T47D (cell line): ENCODE results near the gene MIPEP.

Experiments used
- DNase-seq, 2 experiments: peaks; one replicate each; pipeline versions ENCODE4 v3.0.0 to v3.0.0-alpha.2; 2011 to 2012; ENCODE audit warnings: low read depth in 1 of 2, low spot score in 1 of 2
- JUND ChIP-seq: IDR thresholded peaks from 2 replicates; pipeline ENCODE4 v1.6.1; 2012; ENCODE audit warnings: low read depth
- in situ Hi-C: cut with HindIII; loops from 2 replicates; pipeline ENCODE4 v1.10.0; 2016; ENCODE audit warnings: low sequenced_read_pairs, low pct_unique_long_range_greater_than_20kb

MIPEP gene

DNA sequence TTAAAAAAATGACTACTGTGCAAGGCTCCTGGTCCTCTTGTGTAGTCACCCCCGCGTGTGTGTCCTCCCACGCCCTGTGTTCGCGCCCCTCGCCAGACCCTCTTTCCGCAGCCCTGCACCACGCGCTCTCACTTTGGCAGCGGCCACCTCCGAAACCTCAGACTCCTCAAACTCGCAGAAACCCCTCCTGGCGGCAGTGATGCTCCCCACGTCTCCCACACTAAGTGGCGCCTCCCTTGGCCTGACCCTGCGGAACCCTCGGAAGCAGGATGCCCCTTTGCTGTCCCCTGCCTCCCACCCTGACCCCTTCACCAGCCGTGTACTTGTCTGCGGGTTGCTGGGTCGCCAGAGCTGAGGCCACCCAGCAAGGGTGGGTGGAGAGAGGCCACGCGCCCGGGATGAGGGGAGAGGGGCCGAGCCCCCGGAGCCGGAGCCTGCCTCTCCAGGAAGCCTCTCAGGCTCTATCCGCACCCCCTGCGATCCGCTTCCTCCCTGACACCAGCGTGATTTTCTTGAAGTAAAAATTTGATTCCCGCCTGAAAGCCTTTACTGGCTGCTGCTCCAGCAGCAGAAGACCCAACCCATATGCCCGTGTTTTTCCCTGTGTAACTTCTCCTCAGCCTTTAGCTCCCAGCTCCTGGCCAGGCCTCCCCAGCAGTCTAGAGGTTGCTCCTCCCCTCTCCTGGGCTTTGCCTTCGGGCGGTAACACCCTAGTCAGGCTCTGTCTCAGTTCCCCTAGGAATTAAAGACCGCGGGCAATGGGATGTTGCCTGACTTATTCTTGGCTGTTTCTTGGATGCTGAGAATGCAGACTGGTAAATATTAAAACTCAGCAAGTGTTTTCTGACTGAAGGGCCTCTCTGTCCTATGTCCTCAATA is 55.2 kb downstream of the MIPEP start:
- no peak for DNase-seq
- in situ Hi-C loops = no loop called here
- no peak for TF ChIP-seq JUND

GRCh38 chr13:23828866-23829265 is 60.3 kb downstream of the MIPEP start:
- in situ Hi-C loops = no loop called here
- DNase-seq = no peak

GRCh38 chr13:23828086-23828485 is 61.1 kb downstream of the MIPEP start:
- no peak for DNase-seq
- TF ChIP-seq JUND = no peak

More at GRCh38 chr13:23828866-23829265, 60.3 kb downstream of the MIPEP start:
- no peak for TF ChIP-seq JUND

DNA sequence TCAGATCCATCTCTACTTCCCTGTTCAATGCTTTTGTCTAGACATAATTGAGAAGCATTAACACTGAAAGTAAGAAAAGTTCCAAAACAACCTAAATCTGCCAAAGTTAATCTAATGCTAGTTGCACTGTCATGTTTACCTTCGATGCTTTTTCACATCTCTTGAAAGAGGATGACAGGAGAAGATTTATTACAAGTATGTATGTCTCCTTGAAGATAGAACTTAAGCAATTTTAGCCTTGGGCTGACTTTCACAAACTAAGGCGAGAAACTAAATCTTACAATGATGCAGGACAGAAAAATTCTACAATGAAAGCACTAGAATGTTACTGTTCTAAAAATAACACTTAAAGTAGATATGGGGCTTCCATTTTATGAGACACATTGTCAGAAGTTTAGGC is 64.0 kb downstream of the MIPEP start:
- in situ Hi-C loops = no loop called here
- no peak for DNase-seq

More at GRCh38 chr13:23828086-23828485, 61.1 kb downstream of the MIPEP start:
- in situ Hi-C loops = no loop called here

DNA sequence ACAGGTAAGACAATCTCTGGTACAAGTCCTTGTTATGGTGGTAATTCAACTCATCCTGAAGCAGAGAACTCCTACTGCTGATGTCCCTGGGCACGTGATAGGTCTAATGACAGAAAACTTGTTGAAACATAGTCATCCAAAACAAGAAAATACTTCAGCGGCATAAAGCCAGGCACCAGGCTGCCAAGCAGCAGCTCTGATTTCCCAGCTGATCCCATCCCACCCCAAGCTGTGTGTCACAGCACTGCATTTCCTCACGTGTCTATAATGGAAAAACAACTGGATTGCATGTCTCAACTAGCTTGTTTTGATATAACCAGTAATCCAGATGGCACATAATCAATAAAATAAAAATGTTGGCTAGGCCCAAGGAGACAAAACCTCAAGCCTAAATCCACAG is 64.8 kb downstream of the MIPEP start:
- DNase-seq = no peak
- in situ Hi-C loops = no loop called here
- TF ChIP-seq JUND = no peak

More for the DNA sequence above, 64.0 kb downstream of the MIPEP start:
- no peak for TF ChIP-seq JUND

DNA sequence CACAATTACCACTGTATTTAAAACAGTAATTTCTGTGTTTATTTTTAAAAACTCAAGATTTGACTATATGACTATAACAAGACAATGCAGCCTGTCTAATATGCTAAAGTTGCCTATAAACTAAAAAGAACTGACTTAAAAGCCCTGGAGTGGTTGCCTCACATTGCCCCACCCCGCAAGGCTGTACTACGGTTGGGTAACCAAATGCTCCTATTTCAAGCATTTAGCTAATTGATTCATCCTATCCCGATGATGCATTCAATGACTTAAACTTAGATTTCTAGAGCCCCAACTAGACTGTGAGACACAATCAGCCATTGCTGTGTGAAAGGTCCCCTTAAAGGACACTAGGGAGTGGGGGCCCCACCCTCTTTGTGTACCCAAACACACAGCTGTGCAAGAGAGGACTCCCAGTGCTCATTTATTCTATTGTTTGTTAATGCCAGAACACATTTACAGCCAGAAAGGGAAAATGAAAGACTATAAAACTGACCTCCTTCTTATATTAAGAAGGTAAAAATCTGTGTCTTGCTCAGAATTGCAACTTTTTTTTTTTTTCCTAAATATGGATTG is 66.9 kb downstream of the MIPEP start:
- no peak for TF ChIP-seq JUND
- in situ Hi-C loops = no loop called here
- DNase-seq = no peak

DNA sequence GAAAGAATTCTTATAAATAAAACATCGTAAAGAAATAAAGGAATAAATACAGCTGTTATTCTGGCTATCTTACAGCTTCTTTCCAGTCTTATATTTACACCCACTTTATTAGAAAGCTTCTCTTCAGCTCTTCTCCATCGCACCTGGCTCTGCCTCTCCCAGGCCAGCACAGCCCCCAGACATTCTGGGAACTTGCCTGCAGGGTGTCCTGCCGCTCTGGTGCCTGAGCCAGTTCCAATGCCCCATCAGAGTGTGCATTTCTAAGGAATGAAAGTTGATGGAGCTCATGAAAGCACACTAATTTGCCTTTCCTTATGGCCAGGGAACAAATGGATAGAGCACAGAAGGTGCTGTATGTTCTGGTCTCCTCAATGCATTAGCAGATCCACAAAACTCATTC is 68.7 kb downstream of the MIPEP start:
- in situ Hi-C loops = no loop called here
- no peak for TF ChIP-seq JUND
- DNase-seq = no peak

GRCh38 chr13:23817830-23818229 is 71.4 kb downstream of the MIPEP start:
- in situ Hi-C loops = no loop called here
- no peak for DNase-seq
- no peak for TF ChIP-seq JUND

DNA sequence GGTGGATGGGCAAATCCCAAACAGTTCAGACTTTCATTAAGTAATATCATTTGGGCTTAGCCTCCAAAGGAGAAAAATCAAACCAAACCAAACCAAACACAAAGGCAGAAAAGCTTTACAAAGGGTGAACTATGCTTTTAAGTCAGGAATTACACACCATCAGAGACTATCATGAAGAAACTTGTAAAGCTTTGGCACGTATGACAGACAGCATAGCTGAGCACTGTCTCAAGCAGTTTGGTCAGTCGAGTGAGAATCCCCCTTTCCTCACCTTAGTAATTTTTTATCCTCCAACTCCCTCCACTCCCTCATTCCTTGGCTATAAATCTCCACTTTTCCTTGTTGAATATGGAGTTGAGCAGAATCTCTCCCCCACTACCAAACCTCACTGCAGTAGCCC is 72.1 kb downstream of the MIPEP start:
- DNase-seq = no peak
- no peak for TF ChIP-seq JUND
- in situ Hi-C loops = no loop called here

DNA sequence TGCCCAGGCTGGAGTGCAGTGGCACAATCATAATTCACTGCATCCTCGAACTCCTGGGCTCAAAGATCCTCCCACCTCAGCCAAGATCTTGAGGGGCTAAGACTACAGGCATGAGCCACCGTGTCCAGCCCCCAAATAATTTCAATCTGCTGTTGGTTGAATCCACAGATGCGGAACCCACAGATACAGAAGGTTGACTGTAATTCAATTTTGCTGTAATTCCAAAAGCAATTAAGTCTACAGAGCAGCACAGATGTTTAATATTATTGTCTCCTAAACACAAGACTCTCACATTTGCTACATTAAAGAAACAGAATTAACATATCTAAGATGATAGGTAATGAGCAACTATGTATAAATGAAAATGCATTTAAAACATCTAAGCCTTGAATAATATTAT is 75.6 kb downstream of the MIPEP start:
- DNase-seq = no peak
- in situ Hi-C loops = no loop called here
- TF ChIP-seq JUND = no peak

DNA sequence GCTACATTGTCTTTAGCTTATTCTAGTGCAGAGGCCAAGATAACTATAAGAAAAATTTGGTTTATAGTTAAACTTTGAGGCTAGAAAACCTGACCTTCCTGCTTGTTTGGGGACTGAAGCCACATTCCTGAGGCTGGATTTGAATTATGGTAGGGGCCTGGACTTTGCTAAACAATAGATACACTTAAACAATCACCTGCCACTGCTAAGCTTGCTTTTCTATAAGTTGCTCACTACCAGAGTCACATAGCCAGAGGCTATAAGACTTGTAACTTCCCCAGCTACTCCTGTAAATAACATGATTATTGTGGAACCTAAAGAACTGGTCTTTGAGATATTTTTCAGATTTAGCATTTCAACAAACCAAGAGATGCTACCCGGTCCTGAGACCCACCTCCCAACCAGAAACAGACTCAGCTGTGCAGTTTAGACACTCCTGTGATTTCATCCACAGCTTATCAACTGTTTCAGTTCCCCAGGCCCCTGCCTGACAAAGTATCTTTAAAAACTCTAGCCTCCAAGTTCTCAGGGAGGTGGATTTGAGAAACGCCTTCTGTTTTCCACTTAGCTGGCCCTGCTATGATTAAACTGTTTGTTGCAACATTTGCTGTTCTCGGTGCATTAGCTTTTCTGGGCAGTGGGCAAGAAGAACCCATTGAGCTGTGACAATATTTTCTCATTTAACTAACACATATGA is 77.7 kb downstream of the MIPEP start:
- TF ChIP-seq JUND = no peak
- DNase-seq = no peak
- in situ Hi-C loops = no loop called here

DNA sequence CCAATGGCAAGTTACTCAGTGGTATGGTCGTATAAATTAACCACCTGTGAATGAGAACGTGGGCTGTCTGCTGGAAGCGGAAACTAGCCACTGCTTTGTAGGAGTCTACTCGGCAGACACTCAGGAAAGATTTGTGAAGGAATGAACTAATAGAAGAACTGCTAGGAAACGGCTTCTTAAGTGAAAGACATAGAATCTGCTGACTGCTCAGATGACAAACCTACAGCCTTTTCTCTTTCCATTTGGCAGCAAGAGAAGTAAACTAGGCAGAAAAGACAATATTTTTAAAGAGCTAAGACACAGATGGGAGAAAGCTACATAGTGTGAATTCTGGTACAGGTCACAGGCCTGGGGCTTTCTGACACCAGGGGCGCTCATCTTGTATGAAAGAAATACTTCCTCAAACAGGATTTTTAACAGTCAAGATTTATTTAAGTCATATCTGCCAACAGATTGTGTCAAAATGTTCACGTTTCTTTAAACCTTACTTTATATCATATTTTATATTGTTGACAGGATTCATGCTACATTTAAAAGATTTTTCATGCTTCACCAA is 78.4 kb downstream of the MIPEP start:
- DNase-seq = no peak
- TF ChIP-seq JUND = no peak
- in situ Hi-C loops = no loop called here

DNA sequence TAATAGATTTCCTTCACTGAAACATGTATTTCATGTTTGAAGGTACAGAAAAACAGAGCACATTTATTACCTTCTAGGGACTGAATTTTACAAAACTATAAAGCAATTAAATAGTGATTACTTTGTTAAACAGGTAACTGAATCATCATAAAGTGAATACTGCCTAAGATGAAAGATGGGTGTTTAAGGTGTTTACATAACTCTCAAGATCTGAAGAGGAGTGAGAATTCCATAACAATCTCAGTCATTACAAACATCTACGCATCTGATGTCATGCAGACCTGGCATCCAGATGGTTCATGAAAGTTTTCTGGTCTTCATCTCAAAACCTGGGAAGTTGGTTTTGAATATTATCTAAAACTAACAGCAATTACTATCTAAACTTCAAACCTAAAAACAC is 80.4 kb downstream of the MIPEP start:
- no peak for DNase-seq
- no peak for TF ChIP-seq JUND
- in situ Hi-C loops = no loop called here
